Thyroid gland (tissue), 4 donors: ENCODE results near the gene COL5A3. TPM values are rescaled to one million over a fixed set of nuclear protein-coding genes. Genes with fewer than 3 reads are reported as not detected.
"Not testable (repeated sequence)": the region's sequence is repeated elsewhere in the genome, so short reads cannot be mapped to it uniquely, and the experiment has no call there.

Experiments used
- DNase-seq, 2 donors: peaks; one replicate each; pipeline ENCODE4 v3.0.0-alpha.2; 2019
- H3K27ac ChIP-seq, 3 donors: fragments of 200-600 bp; sonication (generic); 1 replicate in 2 of 3; 2 replicates in 1 of 3; pipeline ENCODE4 v1.5.1; 2016 to 2019; ENCODE audit warnings: mild to moderate bottlenecking in 1 of 3, moderate library complexity in 1 of 3
- H3K27me3 ChIP-seq: fragments of 200-600 bp; sonication (generic); one replicate; pipeline ENCODE4 v1.5.1; 2019
- H3K36me3 ChIP-seq, 2 donors: fragments of 200-600 bp; sonication (generic); one replicate each; pipeline ENCODE4 v1.5.1; 2016 to 2019
- H3K4me1 ChIP-seq, 2 donors: fragments of 200-600 bp; sonication (generic); one replicate each; pipeline ENCODE4 v1.5.1; 2017 to 2019
- H3K4me3 ChIP-seq, 3 donors: fragments of 200-600 bp; sonication (generic); replicated peaks in 1 of 3; 1 replicate in 2 of 3; 2 replicates in 1 of 3; pipeline ENCODE4 v1.5.1; 2016; ENCODE audit warnings: mild to moderate bottlenecking in 1 of 3
- H3K9me3 ChIP-seq: fragments of 200-600 bp; sonication (generic); one replicate; pipeline ENCODE4 v1.5.1; 2017
- POLR2A ChIP-seq, 2 donors: fragments of 450-650 bp; IDR thresholded peaks; one replicate each; pipeline ENCODE4 v1.6.1; 2017; ENCODE audit warnings: antibody characterized with exemption in 2 of 2, mild to moderate bottlenecking in 2 of 2, moderate library complexity in 1 of 2
- WGBS, 2 donors: methylation state at CpG; one replicate each; pipeline ENCODE4 v1.1.5; 2017; 5-methylcytosine and 5-hydroxymethylcytosine counted together
- intact Hi-C: fragments of 100-400 bp; cut with DNase I; formaldehyde crosslinking; loops from one replicate; pipeline ENCODE4 v1.15.1; 2023
- total RNA-seq, 4 donors: library from RNA; depleted of rRNA; stranded (reverse); fragments of >200 nt; gene quantifications; one replicate each; pipeline ENCODE4 v1.2.3, GENCODE V29; 2016
- TF ChIP-seq, protein P1 (sequence below), 6 experiments: fragments of 200-600 bp in 3 of 6; fragments of 450-650 bp in 3 of 6; sonication (generic) in 3 of 6; IDR thresholded peaks; one replicate each; pipeline ENCODE4 v1.5.1; 2016 to 2019; ENCODE audit warnings: antibody characterized with exemption in 6 of 6, mild to moderate bottlenecking in 2 of 6, inconsistent platforms in 1 of 6, moderate library complexity in 1 of 6

Gene COL5A3
- total RNA-seq, 4 donors from 2014 or later: 2.0 to 10.1 (median 5.3) TPM

DNA sequence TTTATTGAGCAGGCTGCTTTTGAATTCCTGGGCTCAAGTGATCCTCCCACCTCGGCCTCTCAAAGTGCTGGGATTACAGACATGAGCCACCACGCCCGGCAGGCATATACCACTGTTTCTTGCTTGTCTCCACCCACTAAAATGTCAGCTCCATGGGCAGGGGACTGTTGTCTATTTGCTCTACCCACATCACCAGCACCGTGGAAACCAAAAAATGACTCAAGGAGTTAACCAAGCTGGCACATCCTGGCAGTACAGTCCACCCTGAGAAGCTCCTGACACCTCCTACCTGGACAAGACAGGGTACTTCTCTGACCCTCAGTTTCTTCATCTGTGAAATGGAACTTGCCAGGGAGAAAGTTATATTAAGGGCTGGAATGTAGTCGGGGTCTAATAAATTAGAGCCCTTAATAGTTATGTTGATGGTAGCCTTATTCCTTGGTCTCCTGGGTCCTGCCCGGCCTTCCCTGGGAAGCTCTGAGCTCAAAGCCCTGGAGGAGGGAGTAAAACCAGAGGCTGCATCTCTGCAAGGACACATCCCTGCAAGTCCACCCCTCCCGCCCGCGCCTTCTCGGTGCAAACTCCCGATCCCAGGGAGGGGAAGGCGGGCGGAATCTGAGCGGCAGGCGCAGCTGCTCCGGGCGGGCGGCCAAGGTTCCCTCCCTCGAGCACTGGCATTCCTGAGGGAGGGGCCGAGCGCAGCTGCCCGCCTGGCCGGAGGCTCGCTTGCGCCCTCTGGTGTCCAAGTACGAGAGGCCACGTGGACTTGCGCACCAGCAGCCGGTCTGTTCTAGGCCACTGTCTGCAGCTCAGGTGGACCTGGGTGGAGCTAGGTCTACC lies 17.1 kb upstream of the COL5A3 start:
- intact Hi-C loops: loop anchor here (2.0 kb wide), 1 partner anchor 97 kb away; no protein-coding TSS in a partner anchor
- peak; percentile 96 to 98 for DNase-seq
- Histone ChIP-seq H3K27ac (no peak overlapping the region), H3K9me3 (no peaks in the 10 kb centered on the region), H3K27me3 (no peaks in the 10 kb centered on the region), H3K36me3 (no peaks in the 10 kb centered on the region), H3K4me1 (peaks cover 0 to 7% of the 10 kb centered on the region in 2 donors), H3K4me3 (no peak overlapping the region)
- 7 to 11% methylated on average over 22 of the region's 29 CpGs for WGBS, 2 donors
- TF ChIP-seq, protein P1, sequence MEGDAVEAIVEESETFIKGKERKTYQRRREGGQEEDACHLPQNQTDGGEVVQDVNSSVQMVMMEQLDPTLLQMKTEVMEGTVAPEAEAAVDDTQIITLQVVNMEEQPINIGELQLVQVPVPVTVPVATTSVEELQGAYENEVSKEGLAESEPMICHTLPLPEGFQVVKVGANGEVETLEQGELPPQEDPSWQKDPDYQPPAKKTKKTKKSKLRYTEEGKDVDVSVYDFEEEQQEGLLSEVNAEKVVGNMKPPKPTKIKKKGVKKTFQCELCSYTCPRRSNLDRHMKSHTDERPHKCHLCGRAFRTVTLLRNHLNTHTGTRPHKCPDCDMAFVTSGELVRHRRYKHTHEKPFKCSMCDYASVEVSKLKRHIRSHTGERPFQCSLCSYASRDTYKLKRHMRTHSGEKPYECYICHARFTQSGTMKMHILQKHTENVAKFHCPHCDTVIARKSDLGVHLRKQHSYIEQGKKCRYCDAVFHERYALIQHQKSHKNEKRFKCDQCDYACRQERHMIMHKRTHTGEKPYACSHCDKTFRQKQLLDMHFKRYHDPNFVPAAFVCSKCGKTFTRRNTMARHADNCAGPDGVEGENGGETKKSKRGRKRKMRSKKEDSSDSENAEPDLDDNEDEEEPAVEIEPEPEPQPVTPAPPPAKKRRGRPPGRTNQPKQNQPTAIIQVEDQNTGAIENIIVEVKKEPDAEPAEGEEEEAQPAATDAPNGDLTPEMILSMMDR (IDR thresholded peaks at IDR 0.05): peak; percentile 85 to 98 (median 92)
- TF ChIP-seq POLR2A (IDR thresholded peaks at IDR 0.05): no peak

DNA sequence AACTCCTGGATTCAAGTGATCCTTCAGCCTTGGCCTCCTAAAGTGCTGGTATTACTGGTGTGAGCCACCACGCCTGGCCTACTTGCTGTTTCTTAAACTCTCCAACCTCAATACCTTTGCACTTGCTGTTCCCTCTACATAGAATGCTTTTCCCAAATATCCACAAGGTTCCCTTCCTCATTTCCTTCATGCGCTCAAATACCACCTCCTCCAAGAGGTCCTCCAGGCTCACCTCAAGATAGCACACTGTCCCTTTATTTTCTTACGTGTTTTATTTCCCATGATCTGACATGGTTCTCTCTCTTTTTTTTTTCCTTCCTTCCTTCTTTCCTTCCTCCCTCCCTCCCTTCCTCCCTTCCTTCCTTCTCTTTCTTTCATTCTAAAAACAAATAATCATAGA lies 16.4 kb upstream of the COL5A3 start:
- H3K4me3 ChIP-seq: no peak overlapping the region
- no peaks in the 10 kb centered on the region for H3K36me3 ChIP-seq
- WGBS, 2 donors: 91% methylated on average over 3 of the region's 3 CpGs
- H3K4me1 ChIP-seq: peaks cover 0 to 7% of the 10 kb centered on the region in 2 donors
- H3K27ac ChIP-seq: no peak overlapping the region
- no peaks in the 10 kb centered on the region for H3K9me3 ChIP-seq
- intact Hi-C loops: loop anchor here (2.0 kb wide), 1 partner anchor 96 kb away; no protein-coding TSS in a partner anchor
- DNase-seq: no peak
- no peaks in the 10 kb centered on the region for H3K27me3 ChIP-seq
- TF ChIP-seq, protein P1 (IDR thresholded peaks at IDR 0.05): no peak
- no peak for TF ChIP-seq POLR2A (IDR thresholded peaks at IDR 0.05)

DNA sequence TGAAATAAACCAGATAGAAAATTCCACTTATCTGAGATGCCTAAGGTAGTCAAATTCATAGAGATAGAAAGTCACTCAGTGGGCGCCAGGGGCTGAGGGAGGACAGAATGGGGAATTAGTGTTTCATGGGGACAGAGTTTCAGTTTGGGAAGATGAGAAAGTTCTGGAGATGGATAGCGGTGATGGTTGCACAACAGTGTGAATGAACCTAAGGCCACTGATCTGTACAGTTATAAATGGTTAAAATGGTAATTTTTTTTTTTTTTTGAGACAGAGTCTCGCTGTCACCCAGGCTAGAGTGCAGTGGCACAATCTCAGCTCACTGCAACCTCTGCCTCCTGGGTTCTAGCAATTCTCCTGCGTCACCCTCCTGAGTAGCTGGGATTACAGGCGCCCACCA lies 12.8 kb upstream of the COL5A3 start:
- DNase-seq, intact Hi-C loops, H3K27ac ChIP-seq, H3K9me3 ChIP-seq, H3K4me3 ChIP-seq, H3K36me3 ChIP-seq, H3K27me3 ChIP-seq, H3K4me1 ChIP-seq: not testable (repeated sequence)
- 92 to 93% methylated on average over 5 of the region's 5 CpGs for WGBS, 2 donors

DNA sequence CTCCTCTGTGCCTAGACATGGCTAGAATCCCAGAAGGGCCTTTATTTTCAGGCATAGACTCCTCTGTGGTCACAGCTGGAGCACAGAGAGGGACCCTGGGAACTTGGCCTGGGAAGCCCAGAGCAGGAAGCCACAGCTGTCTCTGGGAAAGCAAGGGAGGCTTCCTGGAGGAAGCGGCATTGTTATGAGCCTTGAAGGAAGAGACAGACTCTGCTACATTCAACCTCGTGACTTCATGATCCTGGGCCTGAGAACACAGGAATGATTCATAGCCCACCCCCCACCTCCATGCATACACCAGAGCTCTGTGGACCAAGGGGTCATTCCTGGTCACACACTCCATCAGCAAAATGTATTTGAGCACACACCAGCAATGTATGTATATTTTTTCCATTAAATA lies 11.6 kb upstream of the COL5A3 start:
- DNase-seq: no peak
- H3K4me3 ChIP-seq: no peak overlapping the region
- no peak overlapping the region for H3K27ac ChIP-seq
- H3K27me3 ChIP-seq: no peaks in the 10 kb centered on the region
- 87 to 95% methylated on average over 2 of the region's 2 CpGs for WGBS, 2 donors
- intact Hi-C loops: no loop called here
- H3K36me3 ChIP-seq: no peaks in the 10 kb centered on the region
- H3K9me3 ChIP-seq: no peaks in the 10 kb centered on the region
- no peaks in the 10 kb centered on the region for H3K4me1 ChIP-seq
- no peak for TF ChIP-seq POLR2A (IDR thresholded peaks at IDR 0.05)
- TF ChIP-seq, protein P1 (IDR thresholded peaks at IDR 0.05): no peak

DNA sequence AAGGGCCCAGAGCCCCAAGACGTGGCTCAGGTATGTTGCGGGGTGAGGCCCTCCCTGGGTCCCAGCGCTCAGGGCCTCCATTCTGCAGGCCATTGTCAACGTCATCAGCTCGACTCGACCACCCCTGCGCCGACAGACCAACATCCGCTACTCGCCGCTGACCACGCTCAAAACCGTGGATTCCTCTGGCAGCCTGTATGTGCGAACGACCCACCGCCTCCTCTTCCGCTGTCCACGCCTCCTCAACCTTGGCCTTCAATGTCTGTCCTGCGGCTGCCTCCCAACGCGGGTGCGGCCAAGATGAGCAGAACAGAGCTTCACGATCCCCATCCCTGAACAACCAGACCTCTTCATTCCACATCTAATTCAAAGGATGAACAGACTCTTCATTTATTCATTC lies 11.1 kb upstream of the COL5A3 start:
- intact Hi-C loops: no loop called here
- TF ChIP-seq, protein P1 (IDR thresholded peaks at IDR 0.05): no peak
- no peak for TF ChIP-seq POLR2A (IDR thresholded peaks at IDR 0.05)
- Histone ChIP-seq H3K36me3 (no peaks in the 10 kb centered on the region), H3K27ac (no peak overlapping the region), H3K27me3 (no peaks in the 10 kb centered on the region), H3K4me3 (no peak overlapping the region), H3K9me3 (no peaks in the 10 kb centered on the region), H3K4me1 (no peaks in the 10 kb centered on the region)
- DNase-seq: no peak
- 92% methylated on average over 23 of the region's 23 CpGs for WGBS, 2 donors
